ENCODE data around the gene OR5D18. TPM values are rescaled to one million over a fixed set of nuclear protein-coding genes. Genes with fewer than 3 reads are reported as not detected.
"Not testable (repeated sequence)": the region's sequence is repeated elsewhere in the genome, so short reads cannot be mapped to it uniquely, and the experiment has no call there.

OR5D18 gene
- total and polyA plus RNA-seq, 7 donors: not detected

DNA sequence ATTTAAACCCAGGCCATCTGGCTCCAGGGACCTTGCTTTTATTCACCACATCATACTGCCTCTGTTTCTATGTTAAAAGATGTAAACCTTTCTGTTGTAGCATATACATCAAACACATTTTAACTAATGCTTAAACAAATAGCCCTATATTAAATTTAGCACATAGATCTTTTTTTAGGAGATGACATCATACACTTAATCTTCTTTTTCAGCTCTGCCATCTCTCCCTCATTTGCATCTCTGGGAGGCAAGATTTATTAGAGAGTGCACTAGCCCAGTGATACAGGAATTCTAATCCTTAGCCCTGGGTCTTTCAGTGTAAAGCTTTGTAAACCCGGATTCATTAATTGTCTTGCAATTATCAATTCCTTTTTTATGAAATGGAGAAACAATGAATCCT is 32.7 kb downstream of the OR5D18 start:
- WGBS, 2 donors: 88% methylated on average over 1 of the region's 1 CpG
- TF ChIP-seq EP300 (IDR thresholded peaks at IDR 0.05) (no peak), POLR2A (IDR thresholded peaks at IDR 0.05) (no peak), POLR2AphosphoS5 (IDR thresholded peaks at IDR 0.05) (no peak)
- TF ChIP-seq, protein P1, sequence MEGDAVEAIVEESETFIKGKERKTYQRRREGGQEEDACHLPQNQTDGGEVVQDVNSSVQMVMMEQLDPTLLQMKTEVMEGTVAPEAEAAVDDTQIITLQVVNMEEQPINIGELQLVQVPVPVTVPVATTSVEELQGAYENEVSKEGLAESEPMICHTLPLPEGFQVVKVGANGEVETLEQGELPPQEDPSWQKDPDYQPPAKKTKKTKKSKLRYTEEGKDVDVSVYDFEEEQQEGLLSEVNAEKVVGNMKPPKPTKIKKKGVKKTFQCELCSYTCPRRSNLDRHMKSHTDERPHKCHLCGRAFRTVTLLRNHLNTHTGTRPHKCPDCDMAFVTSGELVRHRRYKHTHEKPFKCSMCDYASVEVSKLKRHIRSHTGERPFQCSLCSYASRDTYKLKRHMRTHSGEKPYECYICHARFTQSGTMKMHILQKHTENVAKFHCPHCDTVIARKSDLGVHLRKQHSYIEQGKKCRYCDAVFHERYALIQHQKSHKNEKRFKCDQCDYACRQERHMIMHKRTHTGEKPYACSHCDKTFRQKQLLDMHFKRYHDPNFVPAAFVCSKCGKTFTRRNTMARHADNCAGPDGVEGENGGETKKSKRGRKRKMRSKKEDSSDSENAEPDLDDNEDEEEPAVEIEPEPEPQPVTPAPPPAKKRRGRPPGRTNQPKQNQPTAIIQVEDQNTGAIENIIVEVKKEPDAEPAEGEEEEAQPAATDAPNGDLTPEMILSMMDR (IDR thresholded peaks at IDR 0.05): no peak
- intact Hi-C loops (cut with DNase I): no loop called here
- Histone ChIP-seq H3K27me3 (no peaks in the 10 kb centered on the region), H3K4me3 (no peak overlapping the region), H3K4me1 (no peaks in the 10 kb centered on the region), H3K27ac (no peak overlapping the region), H3K36me3 (no peaks in the 10 kb centered on the region), H3K9me3 (no peaks in the 10 kb centered on the region)
- DNase-seq: no peak

DNA sequence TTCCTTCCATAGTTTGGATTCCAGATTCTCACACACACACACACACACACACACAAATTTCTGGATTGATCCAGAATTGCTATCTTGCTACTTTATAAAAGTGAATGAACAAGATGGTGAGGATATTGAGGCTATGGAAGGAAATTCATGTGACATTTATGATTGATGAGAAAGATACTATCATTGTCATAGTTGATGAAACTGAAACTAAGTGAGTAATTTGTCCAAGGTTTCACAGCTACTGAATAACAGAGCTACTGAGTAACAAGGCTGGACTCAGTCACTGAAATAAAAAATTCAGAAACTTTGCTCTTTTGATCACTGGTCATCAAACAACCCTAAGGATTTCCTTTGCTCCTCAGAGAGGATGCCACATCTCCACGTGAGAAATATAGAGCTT is 35.3 kb downstream of the OR5D18 start:
- TF ChIP-seq POLR2AphosphoS5 (IDR thresholded peaks at IDR 0.05) (no peak), POLR2A (IDR thresholded peaks at IDR 0.05) (no peak), EP300 (IDR thresholded peaks at IDR 0.05) (no peak)
- TF ChIP-seq, protein P1 (IDR thresholded peaks at IDR 0.05): no peak
- Histone ChIP-seq H3K4me3 (no peak overlapping the region), H3K4me1 (no peaks in the 10 kb centered on the region), H3K27ac (no peak overlapping the region), H3K36me3 (no peaks in the 10 kb centered on the region), H3K9me3 (no peaks in the 10 kb centered on the region), H3K27me3 (no peaks in the 10 kb centered on the region)
- intact Hi-C loops (cut with DNase I): no loop called here
- no peak for DNase-seq
- 20 to 24% methylated on average over 1 of the region's 1 CpG for WGBS, 2 donors

DNA sequence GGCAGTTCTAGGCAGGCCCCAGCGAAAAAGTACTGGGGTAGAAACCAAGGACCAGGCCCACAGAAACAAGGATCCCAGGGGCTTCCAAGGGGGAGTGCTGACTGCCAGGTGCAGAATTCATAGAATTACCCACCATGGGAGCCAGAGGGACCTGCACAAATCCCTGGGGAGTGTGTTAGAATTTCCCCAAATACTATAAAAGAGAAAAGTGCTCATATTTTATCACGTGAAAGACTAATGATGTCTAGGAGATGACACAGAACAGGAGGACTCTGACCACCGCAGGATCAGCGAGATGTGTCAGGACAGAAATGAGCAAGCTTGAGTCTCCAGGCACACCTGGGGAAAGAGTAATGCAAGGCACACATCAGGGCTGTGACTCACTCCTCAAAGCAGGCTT is 47.9 kb downstream of the OR5D18 start:
- H3K9me3 ChIP-seq; DNase-seq; H3K36me3 ChIP-seq; H3K4me3 ChIP-seq; H3K4me1 ChIP-seq; intact Hi-C loops (cut with DNase I); H3K27me3 ChIP-seq; H3K27ac ChIP-seq: not testable (repeated sequence)
- WGBS, 2 donors: 87 to 88% methylated on average over 4 of the region's 4 CpGs

Small RNAs within 50 kb of the gene (small RNA-seq; reads per million reads assigned to genes)
- gene AC036111.3: 0 reads per million in 3 donors

Other genes starting within 250 kb of the OR5D18 start
- not detected for gene OR4C16, start 247.5 kb upstream of the OR5D18 start, total RNA-seq
- gene OR4C16, start 247.5 kb upstream of the OR5D18 start, polyA plus RNA-seq: not detected
- gene OR4C11, start 212.0 kb upstream of the OR5D18 start, total RNA-seq: not detected
- gene OR4C11, start 212.0 kb upstream of the OR5D18 start, polyA plus RNA-seq: not detected
- not detected for gene OR4P4, start 184.5 kb upstream of the OR5D18 start, total RNA-seq
- not detected for gene OR4P4, start 184.5 kb upstream of the OR5D18 start, polyA plus RNA-seq
- not detected for gene OR4S2, start 171.3 kb upstream of the OR5D18 start, total RNA-seq
- not detected for gene OR4S2, start 171.3 kb upstream of the OR5D18 start, polyA plus RNA-seq
- gene OR4C6, start 157.4 kb upstream of the OR5D18 start, total RNA-seq: not detected
- gene OR4C6, start 157.4 kb upstream of the OR5D18 start, polyA plus RNA-seq: not detected
- gene OR5D13, start 46.2 kb upstream of the OR5D18 start, total RNA-seq: not detected
- not detected for gene OR5D13, start 46.2 kb upstream of the OR5D18 start, polyA plus RNA-seq
- not detected for gene OR5D14, start 24.1 kb upstream of the OR5D18 start, total RNA-seq
- gene OR5D14, start 24.1 kb upstream of the OR5D18 start, polyA plus RNA-seq: not detected
- not detected for gene OR5L1, start 8.3 kb upstream of the OR5D18 start, total RNA-seq
- gene OR5L1, start 8.3 kb upstream of the OR5D18 start, polyA plus RNA-seq: not detected
- gene OR5L2, start 7.6 kb downstream of the OR5D18 start, total RNA-seq: not detected
- gene OR5L2, start 7.6 kb downstream of the OR5D18 start, polyA plus RNA-seq: not detected
- gene OR5D16, start 19.1 kb downstream of the OR5D18 start, total RNA-seq: not detected
- gene OR5D16, start 19.1 kb downstream of the OR5D18 start, polyA plus RNA-seq: not detected
- gene TRIM51, start 63.7 kb downstream of the OR5D18 start, total RNA-seq: not detected
- gene TRIM51, start 63.7 kb downstream of the OR5D18 start, polyA plus RNA-seq: not detected
- gene OR5W2, start 95.0 kb downstream of the OR5D18 start, total RNA-seq: not detected
- not detected for gene OR5W2, start 95.0 kb downstream of the OR5D18 start, polyA plus RNA-seq
- not detected for gene OR5I1, start 116.8 kb downstream of the OR5D18 start, total RNA-seq
- gene OR5I1, start 116.8 kb downstream of the OR5D18 start, polyA plus RNA-seq: not detected
- gene OR10AG1, start 150.3 kb downstream of the OR5D18 start, total RNA-seq: not detected
- not detected for gene OR10AG1, start 150.3 kb downstream of the OR5D18 start, polyA plus RNA-seq
- gene OR5F1, start 175.0 kb downstream of the OR5D18 start, total RNA-seq: not detected
- not detected for gene OR5F1, start 175.0 kb downstream of the OR5D18 start, polyA plus RNA-seq
- gene OR5AS1, start 208.0 kb downstream of the OR5D18 start, total RNA-seq: not detected
- not detected for gene OR5AS1, start 208.0 kb downstream of the OR5D18 start, polyA plus RNA-seq

Measured in sigmoid colon (tissue), 7 donors.